Stimulated activated CD4-positive, alpha-beta T cell treated with anti-CD3 and anti-CD28 coated beads, Interleukin-12 subunit alpha, Interleukin-12 subunit beta, amount 100 ng/mL, for 4 hours (primary cell): ENCODE data around the gene TBL1X.

ENCODE experiments used
- DNase-seq: peaks from one replicate; pipeline ENCODE4 v3.0.0-alpha.2; 2020

TBL1X gene

DNA sequence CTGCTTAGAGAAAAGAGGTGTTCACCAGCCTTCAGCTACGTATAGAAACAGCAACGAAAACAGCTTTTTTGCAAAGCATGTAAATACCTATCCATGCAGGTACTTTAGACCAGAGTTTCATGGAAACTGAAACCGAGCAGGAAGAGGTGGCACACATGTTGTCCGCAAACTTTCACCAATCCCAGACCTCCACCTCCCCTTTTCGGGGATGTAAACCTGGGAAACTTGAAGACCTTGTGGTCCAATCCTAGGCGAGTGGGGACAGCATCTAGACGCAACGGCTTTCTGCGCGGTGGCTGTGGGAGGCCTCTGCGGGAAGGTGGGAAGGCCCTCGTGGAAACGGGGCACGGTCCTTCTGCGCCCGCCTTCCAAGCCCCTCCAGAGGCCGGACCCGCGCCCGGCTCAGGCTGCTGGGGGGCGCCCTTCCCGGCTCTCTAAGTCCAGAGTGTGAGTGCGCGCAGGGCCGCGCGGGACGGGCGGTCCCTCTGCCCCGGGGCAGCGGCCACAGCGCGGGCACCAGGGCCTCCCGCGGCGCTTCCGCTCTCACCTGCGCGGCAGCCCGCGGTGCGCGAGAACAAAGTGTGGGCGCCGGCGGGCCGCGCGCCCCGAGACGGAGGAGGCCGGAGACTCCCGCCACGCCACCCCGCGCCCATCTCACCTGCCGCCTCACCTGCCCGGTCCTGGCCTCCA is 320.5 kb downstream of the TBL1X start:
- no peak for DNase-seq

GRCh38 chrX:9785944-9786797 is 321.3 kb downstream of the TBL1X start, which contains the start of gene SHROOM2:
TSS of gene SHROOM2 (plus strand) at chrX:9786429. CDS start at chrX:9786546, 117 bp downstream.
- no peak for DNase-seq

- no peak for DNase-seq
These were observed 322.2 kb downstream of the TBL1X start for GRCh38 chrX:9786798-9787635.

DNA sequence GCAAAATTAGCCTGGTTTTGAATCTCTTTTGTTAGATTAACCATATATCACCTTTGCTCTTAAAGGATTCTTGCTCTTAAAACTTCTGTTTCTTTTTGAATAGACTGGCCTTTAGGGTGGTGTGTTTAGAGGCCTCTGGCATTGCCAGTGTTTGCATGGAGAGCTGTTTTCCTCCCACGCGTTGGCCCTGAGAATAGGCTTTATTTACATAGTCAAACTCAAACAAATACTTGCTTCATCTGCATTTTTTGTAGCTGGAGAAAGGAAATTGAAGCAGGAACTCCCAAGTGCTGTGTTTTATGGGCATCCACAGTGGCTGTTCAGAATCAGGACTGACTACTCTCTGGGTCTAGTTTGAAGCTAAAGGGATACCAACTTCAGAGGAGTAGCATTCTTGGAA is 324.1 kb downstream of the TBL1X start:
- DNase-seq, result no peak

GRCh38 chrX:9789555-9789954 is 324.7 kb downstream of the TBL1X start:
- no peak for DNase-seq
